Tibial nerve (tissue), 3 donors: Measurements from ENCODE around the gene ZNF219.

Experiments used
- CTCF ChIP-seq, 5 experiments: fragments of 200-600 bp in 3 of 5; fragments of 450-650 bp in 2 of 5; sonication (generic) in 3 of 5; IDR thresholded peaks; one replicate each; pipeline ENCODE4 v1.5.1; 2016 to 2019; ENCODE audit warnings: antibody characterized with exemption in 5 of 5, mild to moderate bottlenecking in 3 of 5, moderate library complexity in 2 of 5
- POLR2A ChIP-seq, 2 donors: fragments of 450-650 bp; IDR thresholded peaks; one replicate each; pipeline ENCODE4 v1.6.1; 2017; ENCODE audit warnings: antibody characterized with exemption in 2 of 2, mild to moderate bottlenecking in 2 of 2, moderate library complexity in 2 of 2

GRCh38 chr14:21103411-21103709, 4.9 kb upstream of the ZNF219 start:
- no peak for TF ChIP-seq CTCF (IDR thresholded peaks at IDR 0.05)
- TF ChIP-seq POLR2A (IDR thresholded peaks at IDR 0.05) = no peak
